ENCODE results near the gene MRPL37. TPM values are rescaled to one million over a fixed set of nuclear protein-coding genes. Genes with fewer than 3 reads are reported as not detected.

The MRPL37 gene
- total and polyA plus RNA-seq, 2 donors (not counting 1 experiment from before 2014, with no cell fraction given), result 9.6 to 37.0 TPM

- TF ChIP-seq CTCF (IDR thresholded peaks at IDR 0.05) (no peak), EZH2 (IDR thresholded peaks at IDR 0.05; ENCODE audit: borderline replicate concordance, insufficient read depth, low read depth, low read length, poor library complexity, severe bottlenecking) (no peak)
- intact Hi-C loops (cut with micrococcal nuclease), result no loop called here
- no peak for ATAC-seq (ENCODE audit: low read depth)
- Mint-ChIP-seq H3K4me1 (no peaks in the 10 kb centered on the region), H3K27ac (no peak overlapping the region), H3K27me3 (no peaks in the 10 kb centered on the region), H3K4me3 (no peak overlapping the region), H3K9me3 (ENCODE audit: insufficient read depth) (no peaks in the 10 kb centered on the region)
- no peak overlapping the region for H3K9ac ChIP-seq (ENCODE audit: low read length)
- ChIA-PET CTCF (no interaction called here), POLR2A (no interaction called here)
- no peak for DNase-seq
- no peaks in the 10 kb centered on the region for H3K9me3 ChIP-seq (ENCODE audit: control extremely low read depth in 1 of 3, control insufficient read depth in 2 of 3, insufficient read depth in 1 of 3, low read length in 2 of 3)
- no peaks in the 10 kb centered on the region for H3K36me3 ChIP-seq (replicated peaks in 1 of 2; ENCODE audit: control extremely low read depth in 1 of 2, control insufficient read depth in 1 of 2, extremely low read depth in 1 of 2, insufficient read depth in 2 of 2, low read length in 1 of 2)
- H3K79me2 ChIP-seq (ENCODE audit: control insufficient read depth, insufficient read depth, low read length), result no peaks in the 10 kb centered on the region
- no peak overlapping the region for H3K27ac ChIP-seq (ENCODE audit: low read length in 2 of 2)
- no peaks in the 10 kb centered on the region for H3K27me3 ChIP-seq (replicated peaks in 1 of 4; ENCODE audit: control extremely low read depth in 1 of 4, control insufficient read depth in 3 of 4, insufficient read depth in 4 of 4, low read length in 3 of 4)
- WGBS (ENCODE audit: insufficient coverage), result 98% methylated on average over 5 of the region's 6 CpGs
- H4K20me1 ChIP-seq (ENCODE audit: control insufficient read depth, insufficient read depth, low read length, poor library complexity, severe bottlenecking), result no peaks in the 10 kb centered on the region
- no peaks in the 10 kb centered on the region for H3K4me1 ChIP-seq (ENCODE audit: control insufficient read depth in 2 of 2, insufficient read depth in 2 of 2, low read length in 2 of 2)
- no peak overlapping the region for H3K4me3 ChIP-seq (ENCODE audit: control extremely low read depth in 1 of 5, extremely low read depth in 1 of 5, insufficient read depth in 1 of 5, low read depth in 2 of 5, low read length in 4 of 5)
- H2AFZ ChIP-seq (ENCODE audit: insufficient read depth, low read depth, low read length, poor library complexity, severe bottlenecking), result no peak overlapping the region
- H3K4me2 ChIP-seq (replicated peaks; ENCODE audit: low read depth, low read length, poor library complexity, severe bottlenecking), result no peak overlapping the region
Observed at GRCh38 chr1:54161495-54162168, 38.3 kb upstream of the MRPL37 start.

- Mint-ChIP-seq H3K27me3 (no peaks in the 10 kb centered on the region), H3K4me3 (no peak overlapping the region), H3K4me1 (no peaks in the 10 kb centered on the region), H3K9me3 (ENCODE audit: insufficient read depth) (no peaks in the 10 kb centered on the region), H3K27ac (no peak overlapping the region)
- ChIA-PET POLR2A (no interaction called here), CTCF (no interaction called here)
- TF ChIP-seq EZH2 (IDR thresholded peaks at IDR 0.05; ENCODE audit: borderline replicate concordance, insufficient read depth, low read depth, low read length, poor library complexity, severe bottlenecking) (no peak), CTCF (IDR thresholded peaks at IDR 0.05) (no peak)
- H3K79me2 ChIP-seq (ENCODE audit: control insufficient read depth, insufficient read depth, low read length), result no peaks in the 10 kb centered on the region
- H3K4me2 ChIP-seq (replicated peaks; ENCODE audit: low read depth, low read length, poor library complexity, severe bottlenecking), result no peak overlapping the region
- no peak overlapping the region for H2AFZ ChIP-seq (ENCODE audit: insufficient read depth, low read depth, low read length, poor library complexity, severe bottlenecking)
- no peak for ATAC-seq (ENCODE audit: low read depth)
- H3K27ac ChIP-seq (ENCODE audit: low read length in 2 of 2), result no peak overlapping the region
- H3K4me1 ChIP-seq (ENCODE audit: control insufficient read depth in 2 of 2, insufficient read depth in 2 of 2, low read length in 2 of 2), result no peaks in the 10 kb centered on the region
- no peak for DNase-seq
- WGBS (ENCODE audit: insufficient coverage), result 100% methylated on average over 2 of the region's 3 CpGs
- intact Hi-C loops (cut with micrococcal nuclease), result no loop called here
- H3K9ac ChIP-seq (ENCODE audit: low read length), result no peak overlapping the region
- no peaks in the 10 kb centered on the region for H3K9me3 ChIP-seq (ENCODE audit: control extremely low read depth in 1 of 3, control insufficient read depth in 2 of 3, insufficient read depth in 1 of 3, low read length in 2 of 3)
- H4K20me1 ChIP-seq (ENCODE audit: control insufficient read depth, insufficient read depth, low read length, poor library complexity, severe bottlenecking), result no peaks in the 10 kb centered on the region
- no peaks in the 10 kb centered on the region for H3K27me3 ChIP-seq (replicated peaks in 1 of 4; ENCODE audit: control extremely low read depth in 1 of 4, control insufficient read depth in 3 of 4, insufficient read depth in 4 of 4, low read length in 3 of 4)
- no peaks in the 10 kb centered on the region for H3K36me3 ChIP-seq (replicated peaks in 1 of 2; ENCODE audit: control extremely low read depth in 1 of 2, control insufficient read depth in 1 of 2, extremely low read depth in 1 of 2, insufficient read depth in 2 of 2, low read length in 1 of 2)
- H3K4me3 ChIP-seq (ENCODE audit: control extremely low read depth in 1 of 5, extremely low read depth in 1 of 5, insufficient read depth in 1 of 5, low read depth in 2 of 5, low read length in 4 of 5), result no peak overlapping the region
Observed at GRCh38 chr1:54163051-54163450, 36.9 kb upstream of the MRPL37 start.
